Measurements from ENCODE around the gene SLC35F3. TPM values are rescaled to one million over a fixed set of nuclear protein-coding genes. Genes with fewer than 3 reads are reported as not detected.

The SLC35F3 gene
- total and polyA plus RNA-seq, 2 experiments from 2014 or later: 0.80 to 1.3 TPM

DNA sequence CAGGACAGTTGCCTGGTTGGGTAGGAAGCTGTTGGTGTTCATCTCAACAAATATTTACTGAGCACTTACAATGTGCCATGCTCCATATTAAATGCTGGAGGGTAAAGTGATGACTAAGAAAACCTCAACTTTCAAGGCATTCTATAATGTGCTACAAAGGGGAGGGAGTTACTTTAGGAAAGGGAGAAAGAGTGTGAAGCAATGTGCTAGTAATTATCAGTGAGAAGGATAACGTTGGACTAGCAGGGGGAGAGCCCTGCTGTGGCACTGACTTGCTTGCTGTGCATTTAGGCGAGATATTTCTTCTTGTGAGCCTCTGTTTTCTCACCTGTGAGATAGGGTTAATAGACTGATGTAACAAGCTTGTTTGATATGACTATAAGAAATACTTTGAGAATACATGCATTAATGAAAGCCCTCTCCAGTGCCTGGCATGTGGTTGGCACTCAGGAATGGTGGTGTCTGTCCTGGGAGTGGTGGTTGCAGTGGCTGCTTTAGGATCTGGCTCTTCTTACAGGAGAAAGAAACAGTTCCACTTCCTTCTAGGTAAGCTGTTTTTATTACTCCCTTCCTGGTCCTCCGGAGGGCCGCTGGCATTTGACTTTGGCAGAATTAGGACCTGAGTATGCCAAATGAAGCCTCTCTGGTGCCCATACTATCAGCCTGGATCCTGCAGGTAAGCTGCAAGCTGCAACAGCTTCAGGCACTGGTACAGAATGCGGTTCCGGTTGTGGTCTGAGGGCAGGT lies 357.7 kb downstream of the SLC35F3 start:
- no peaks in the 10 kb centered on the region for H3K4me1 ChIP-seq (ENCODE audit: insufficient read depth)
- TF ChIP-seq EZH2phosphoT487 (IDR thresholded peaks at IDR 0.05; ENCODE audit: low read depth, severe bottlenecking, unreplicated experiment): no peak
- no peak for TF ChIP-seq EZH2 (IDR thresholded peaks at IDR 0.05; ENCODE audit: borderline replicate concordance)
- TF ChIP-seq, protein P1, sequence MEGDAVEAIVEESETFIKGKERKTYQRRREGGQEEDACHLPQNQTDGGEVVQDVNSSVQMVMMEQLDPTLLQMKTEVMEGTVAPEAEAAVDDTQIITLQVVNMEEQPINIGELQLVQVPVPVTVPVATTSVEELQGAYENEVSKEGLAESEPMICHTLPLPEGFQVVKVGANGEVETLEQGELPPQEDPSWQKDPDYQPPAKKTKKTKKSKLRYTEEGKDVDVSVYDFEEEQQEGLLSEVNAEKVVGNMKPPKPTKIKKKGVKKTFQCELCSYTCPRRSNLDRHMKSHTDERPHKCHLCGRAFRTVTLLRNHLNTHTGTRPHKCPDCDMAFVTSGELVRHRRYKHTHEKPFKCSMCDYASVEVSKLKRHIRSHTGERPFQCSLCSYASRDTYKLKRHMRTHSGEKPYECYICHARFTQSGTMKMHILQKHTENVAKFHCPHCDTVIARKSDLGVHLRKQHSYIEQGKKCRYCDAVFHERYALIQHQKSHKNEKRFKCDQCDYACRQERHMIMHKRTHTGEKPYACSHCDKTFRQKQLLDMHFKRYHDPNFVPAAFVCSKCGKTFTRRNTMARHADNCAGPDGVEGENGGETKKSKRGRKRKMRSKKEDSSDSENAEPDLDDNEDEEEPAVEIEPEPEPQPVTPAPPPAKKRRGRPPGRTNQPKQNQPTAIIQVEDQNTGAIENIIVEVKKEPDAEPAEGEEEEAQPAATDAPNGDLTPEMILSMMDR (IDR thresholded peaks at IDR 0.05; ENCODE audit: poor library complexity): no peak
- no peaks in the 10 kb centered on the region for H4K20me1 ChIP-seq (ENCODE audit: insufficient read depth, poor library complexity, severe bottlenecking)
- WGBS (ENCODE audit: low lambda C conversion rate, missing lambda C conversion rate): 73% methylated on average over 6 of the region's 6 CpGs
- H3K36me3 ChIP-seq (replicated peaks; ENCODE audit: insufficient read depth, low read depth): no peaks in the 10 kb centered on the region
- no peaks in the 10 kb centered on the region for H3K9me2 ChIP-seq (replicated peaks; ENCODE audit: insufficient read depth)
- no peaks in the 10 kb centered on the region for H3K9me3 ChIP-seq (ENCODE audit: low read depth)
- no peak for DNase-seq (ENCODE audit: low spot score)
- H2AFZ ChIP-seq: no peak overlapping the region
- no peak overlapping the region for H3K4me3 ChIP-seq
- H3K27me3 ChIP-seq: peaks cover 5% of the 10 kb centered on the region
- H3K79me2 ChIP-seq: no peaks in the 10 kb centered on the region
- H3K27ac ChIP-seq: no peak overlapping the region
- H3K4me2 ChIP-seq: no peak overlapping the region

DNA sequence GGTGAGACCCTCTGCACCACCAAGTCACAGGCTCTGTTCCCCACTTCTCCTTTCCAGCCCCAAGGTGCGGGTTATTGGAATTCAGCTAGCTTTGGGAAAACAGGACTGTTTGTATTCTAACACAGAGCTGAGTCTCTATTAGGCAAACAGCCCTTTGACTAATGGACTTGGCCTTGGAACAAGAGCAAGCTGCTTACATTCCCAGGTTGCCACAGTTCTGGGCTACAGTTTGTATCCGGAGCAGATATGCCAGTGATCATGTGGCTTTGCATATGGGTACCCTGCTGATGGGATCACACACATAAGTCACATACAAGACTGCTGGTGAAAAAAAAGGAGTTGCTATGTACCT lies 358.3 kb downstream of the SLC35F3 start:
- Histone ChIP-seq H3K4me2 (no peak overlapping the region), H3K9me3 (ENCODE audit: low read depth) (no peaks in the 10 kb centered on the region), H2AFZ (no peak overlapping the region), H4K20me1 (ENCODE audit: insufficient read depth, poor library complexity, severe bottlenecking) (no peaks in the 10 kb centered on the region), H3K4me3 (no peak overlapping the region), H3K4me1 (ENCODE audit: insufficient read depth) (no peaks in the 10 kb centered on the region), H3K36me3 (replicated peaks; ENCODE audit: insufficient read depth, low read depth) (no peaks in the 10 kb centered on the region), H3K9me2 (replicated peaks; ENCODE audit: insufficient read depth) (no peaks in the 10 kb centered on the region), H3K27ac (no peak overlapping the region), H3K79me2 (no peaks in the 10 kb centered on the region), H3K27me3 (peaks cover 5% of the 10 kb centered on the region)
- TF ChIP-seq EZH2 (IDR thresholded peaks at IDR 0.05; ENCODE audit: borderline replicate concordance) (no peak), EZH2phosphoT487 (IDR thresholded peaks at IDR 0.05; ENCODE audit: low read depth, severe bottlenecking, unreplicated experiment) (no peak)
- TF ChIP-seq, protein P1 (IDR thresholded peaks at IDR 0.05; ENCODE audit: poor library complexity): no peak
- no peak for DNase-seq (ENCODE audit: low spot score)
- WGBS (ENCODE audit: low lambda C conversion rate, missing lambda C conversion rate): 68% methylated on average over 2 of the region's 2 CpGs

DNA sequence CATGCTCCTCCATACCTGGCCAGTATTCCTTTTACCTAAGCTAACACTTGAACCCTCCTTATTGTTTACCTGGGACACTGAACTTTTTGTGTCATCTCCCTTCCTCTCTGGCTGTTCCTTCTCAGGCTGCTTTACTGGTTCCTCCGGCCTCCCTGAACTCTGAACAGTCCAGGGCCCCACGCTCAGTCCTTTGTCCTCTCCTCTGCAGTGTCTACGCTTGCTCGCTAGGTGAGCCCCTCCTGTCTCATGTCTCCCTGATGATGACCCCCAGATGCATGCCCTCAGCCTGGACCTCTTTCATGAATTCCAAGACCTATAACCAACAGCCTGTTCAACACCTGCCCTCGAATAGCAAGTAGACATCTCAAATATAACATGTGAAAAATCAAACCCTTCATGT lies 360.4 kb downstream of the SLC35F3 start:
- peaks cover 5% of the 10 kb centered on the region for H3K27me3 ChIP-seq
- H2AFZ ChIP-seq: no peak overlapping the region
- no peak overlapping the region for H3K4me2 ChIP-seq
- DNase-seq (ENCODE audit: low spot score): no peak
- WGBS (ENCODE audit: low lambda C conversion rate, missing lambda C conversion rate): 87% methylated on average over 5 of the region's 5 CpGs
- no peak overlapping the region for H3K27ac ChIP-seq
- H4K20me1 ChIP-seq (ENCODE audit: insufficient read depth, poor library complexity, severe bottlenecking): no peaks in the 10 kb centered on the region
- no peaks in the 10 kb centered on the region for H3K9me2 ChIP-seq (replicated peaks; ENCODE audit: insufficient read depth)
- TF ChIP-seq EZH2phosphoT487 (IDR thresholded peaks at IDR 0.05; ENCODE audit: low read depth, severe bottlenecking, unreplicated experiment) (no peak), EZH2 (IDR thresholded peaks at IDR 0.05; ENCODE audit: borderline replicate concordance) (no peak)
- TF ChIP-seq, protein P1 (IDR thresholded peaks at IDR 0.05; ENCODE audit: poor library complexity): no peak
- no peaks in the 10 kb centered on the region for H3K9me3 ChIP-seq (ENCODE audit: low read depth)
- H3K4me3 ChIP-seq: no peak overlapping the region
- no peaks in the 10 kb centered on the region for H3K36me3 ChIP-seq (replicated peaks; ENCODE audit: insufficient read depth, low read depth)
- H3K79me2 ChIP-seq: no peaks in the 10 kb centered on the region
- no peaks in the 10 kb centered on the region for H3K4me1 ChIP-seq (ENCODE audit: insufficient read depth)
